Sigmoid colon (tissue), 7 donors: ENCODE data around the gene CACNA1A. TPM values are rescaled to one million over a fixed set of nuclear protein-coding genes. Genes with fewer than 3 reads are reported as not detected.

ENCODE experiments used
- DNase-seq: peaks from one replicate; pipeline ENCODE4 v3.0.0-alpha.2; 2019
- H3K27ac ChIP-seq, 4 donors: fragments of 200-600 bp; sonication (generic); one replicate each; pipeline ENCODE4 v1.5.1; 2016 to 2019; ENCODE audit warnings: mild to moderate bottlenecking in 1 of 4
- H3K27me3 ChIP-seq, 3 donors: fragments of 200-600 bp; sonication (generic); one replicate each; pipeline ENCODE4 v1.5.1; 2019; ENCODE audit warnings: mild to moderate bottlenecking in 1 of 3
- H3K36me3 ChIP-seq, 4 donors: fragments of 200-600 bp; sonication (generic); one replicate each; pipeline ENCODE4 v1.5.1; 2016 to 2019
- H3K4me1 ChIP-seq, 4 donors: fragments of 200-600 bp; sonication (generic); one replicate each; pipeline ENCODE4 v1.5.1; 2017 to 2019
- H3K4me3 ChIP-seq, 4 donors: fragments of 200-600 bp; sonication (generic); one replicate each; pipeline ENCODE4 v1.5.1; 2017 to 2019; ENCODE audit warnings: mild to moderate bottlenecking in 2 of 4, moderate library complexity in 1 of 4
- H3K9me3 ChIP-seq, 4 donors: fragments of 200-600 bp in 3 of 4; sonication (generic) in 3 of 4; one replicate each; pipeline versions ENCODE4 v1.5.1 to v1.6.1; 2013 to 2019
- EP300 ChIP-seq, 4 donors: sonication (generic); formaldehyde crosslinking; IDR thresholded peaks; one replicate each; pipeline ENCODE4 v1.6.1; 2017; ENCODE audit warnings: antibody characterized with exemption in 4 of 4
- POLR2A ChIP-seq, 2 donors: fragments of 450-650 bp; IDR thresholded peaks; one replicate each; pipeline ENCODE4 v1.6.1; 2016; ENCODE audit warnings: antibody characterized with exemption in 2 of 2, mild to moderate bottlenecking in 2 of 2, moderate library complexity in 2 of 2
- POLR2AphosphoS5 ChIP-seq, 4 donors: sonication (generic); formaldehyde crosslinking; IDR thresholded peaks; one replicate each; pipeline ENCODE4 v1.6.1; 2017; ENCODE audit warnings: antibody characterized with exemption in 4 of 4
- WGBS, 2 donors: extraction: QIAGEN DNeasy Blood & Tissue Kit; methylation state at CpG; one replicate each; pipeline ENCODE4 v1.1.7; 2013; 5-methylcytosine and 5-hydroxymethylcytosine counted together
- intact Hi-C: fragments of 100-400 bp; cut with DNase I; formaldehyde crosslinking; loops from one replicate; pipeline ENCODE4 v1.15.1; 2023
- polyA plus RNA-seq, 3 donors: library from polyadenylated mRNA; stranded (reverse); fragments of 200-250 nt; gene quantifications; one replicate each; pipeline ENCODE4 v1.2.3, GENCODE V29; 2013
- total RNA-seq, 4 donors: library from RNA; depleted of rRNA; stranded (reverse); fragments of >200 nt; gene quantifications; one replicate each; pipeline ENCODE4 v1.1.0, GENCODE V29; 2016
- TF ChIP-seq, protein P1 (sequence below), 4 experiments: fragments of 450-650 bp in 3 of 4; fragments of 200-600 bp in 1 of 4; IDR thresholded peaks; one replicate each; pipeline ENCODE4 v1.5.1; 2016 to 2019; ENCODE audit warnings: antibody characterized with exemption in 4 of 4, mild to moderate bottlenecking in 3 of 4, moderate library complexity in 2 of 4
- donor health status: healthy with polysubstance abuse.
- donor health status: Bipolar disorder and iron deficiency.
- donor health status: healthy.

CACNA1A gene
- total and polyA plus RNA-seq, 7 donors: 0.14 to 3.6 (median 1.6) TPM; not detected in 1

- intact Hi-C loops: loop anchor here (5.0 kb wide), 1 partner anchor 42 kb away; no protein-coding TSS in a partner anchor
- peaks cover 0 to 47% (median 37%) of the 10 kb centered on the region in 4 donors for H3K4me1 ChIP-seq
Measured at GRCh38 chr19:13165162-13165997, 340.9 kb downstream of the CACNA1A start.

GRCh38 chr19:13164343-13165161 lies 341.7 kb downstream of the CACNA1A start:
- H3K4me3 ChIP-seq: peak overlapping the region; percentile 4 to 47 (median 44)
- no peaks in the 10 kb centered on the region for H3K36me3 ChIP-seq
- TF ChIP-seq POLR2AphosphoS5 (IDR thresholded peaks at IDR 0.05) (no peak), POLR2A (IDR thresholded peaks at IDR 0.05) (no peak), EP300 (IDR thresholded peaks at IDR 0.05) (no peak)
- TF ChIP-seq, protein P1, sequence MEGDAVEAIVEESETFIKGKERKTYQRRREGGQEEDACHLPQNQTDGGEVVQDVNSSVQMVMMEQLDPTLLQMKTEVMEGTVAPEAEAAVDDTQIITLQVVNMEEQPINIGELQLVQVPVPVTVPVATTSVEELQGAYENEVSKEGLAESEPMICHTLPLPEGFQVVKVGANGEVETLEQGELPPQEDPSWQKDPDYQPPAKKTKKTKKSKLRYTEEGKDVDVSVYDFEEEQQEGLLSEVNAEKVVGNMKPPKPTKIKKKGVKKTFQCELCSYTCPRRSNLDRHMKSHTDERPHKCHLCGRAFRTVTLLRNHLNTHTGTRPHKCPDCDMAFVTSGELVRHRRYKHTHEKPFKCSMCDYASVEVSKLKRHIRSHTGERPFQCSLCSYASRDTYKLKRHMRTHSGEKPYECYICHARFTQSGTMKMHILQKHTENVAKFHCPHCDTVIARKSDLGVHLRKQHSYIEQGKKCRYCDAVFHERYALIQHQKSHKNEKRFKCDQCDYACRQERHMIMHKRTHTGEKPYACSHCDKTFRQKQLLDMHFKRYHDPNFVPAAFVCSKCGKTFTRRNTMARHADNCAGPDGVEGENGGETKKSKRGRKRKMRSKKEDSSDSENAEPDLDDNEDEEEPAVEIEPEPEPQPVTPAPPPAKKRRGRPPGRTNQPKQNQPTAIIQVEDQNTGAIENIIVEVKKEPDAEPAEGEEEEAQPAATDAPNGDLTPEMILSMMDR (IDR thresholded peaks at IDR 0.05): no peak
- no peaks in the 10 kb centered on the region for H3K9me3 ChIP-seq
- DNase-seq: peak; percentile 77
- peaks cover 0 to 47% (median 37%) of the 10 kb centered on the region in 4 donors for H3K4me1 ChIP-seq
- WGBS, 2 donors: 5 to 10% methylated on average over 19 of the region's 19 CpGs
- H3K27me3 ChIP-seq: no peaks in the 10 kb centered on the region
- H3K27ac ChIP-seq: peak overlapping the region; percentile 91 to 94 (median 94)
- intact Hi-C loops: loop anchor here (5.0 kb wide), 2 partner anchors 43 to 683 kb away; no protein-coding TSS in a partner anchor

More at GRCh38 chr19:13165162-13165997, 340.9 kb downstream of the CACNA1A start:
- no peak for DNase-seq
- no peak overlapping the region for H3K4me3 ChIP-seq
- no peaks in the 10 kb centered on the region for H3K9me3 ChIP-seq
- 66 to 74% methylated on average over 19 of the region's 19 CpGs for WGBS, 2 donors
- peak overlapping the region; percentile 91 to 94 (median 94) for H3K27ac ChIP-seq
- TF ChIP-seq POLR2A (IDR thresholded peaks at IDR 0.05) (no peak), POLR2AphosphoS5 (IDR thresholded peaks at IDR 0.05) (no peak), EP300 (IDR thresholded peaks at IDR 0.05) (no peak)
- TF ChIP-seq, protein P1 (IDR thresholded peaks at IDR 0.05): no peak
- H3K36me3 ChIP-seq: no peaks in the 10 kb centered on the region
- no peaks in the 10 kb centered on the region for H3K27me3 ChIP-seq

DNA sequence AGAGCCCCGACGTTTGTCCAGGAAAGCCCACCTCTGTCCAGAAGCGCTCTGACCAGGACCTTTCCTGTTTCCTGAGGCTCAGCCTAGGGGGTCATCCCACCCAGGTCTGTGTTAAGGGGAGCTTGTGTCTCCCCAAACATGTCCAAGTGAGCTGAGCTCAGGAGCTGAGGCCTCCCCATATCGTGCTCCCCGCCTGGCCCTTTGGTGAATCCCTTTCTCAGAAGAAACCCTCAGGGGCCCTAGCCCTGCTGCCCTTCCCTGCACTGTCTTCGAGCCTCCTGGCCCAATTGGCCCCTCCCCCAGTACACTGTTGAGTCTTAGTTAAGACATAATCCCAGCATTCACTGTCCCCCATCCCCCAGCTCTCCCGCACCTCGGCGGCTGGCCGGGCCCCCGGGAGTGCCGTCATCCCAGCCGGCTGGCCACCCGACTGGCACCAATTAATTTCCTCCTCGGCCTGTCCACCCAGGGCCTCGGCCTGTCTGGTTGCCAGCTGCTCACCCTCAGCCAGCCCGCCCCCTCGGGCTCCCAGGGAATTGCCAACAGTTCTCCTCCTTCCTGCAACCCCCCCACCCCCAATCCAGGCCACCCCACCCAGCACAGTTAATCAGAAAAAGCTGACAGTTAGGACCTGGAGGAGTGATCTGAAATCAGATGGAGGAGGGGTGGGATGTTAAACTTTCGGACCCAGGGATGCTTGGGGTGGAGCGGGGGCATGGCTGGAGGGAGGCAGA lies 342.5 kb downstream of the CACNA1A start:
- H3K27ac ChIP-seq: peak overlapping the region; percentile 91 to 94 (median 94)
- 5 to 9% methylated on average over 20 of the region's 20 CpGs for WGBS, 2 donors
- peaks cover 0 to 47% (median 37%) of the 10 kb centered on the region in 4 donors for H3K4me1 ChIP-seq
- H3K4me3 ChIP-seq: peak overlapping the region; percentile 25 to 47 (median 44)
- no peaks in the 10 kb centered on the region for H3K9me3 ChIP-seq
- no peaks in the 10 kb centered on the region for H3K36me3 ChIP-seq
- intact Hi-C loops: loop anchor here (5.0 kb wide), 1 partner anchor 684 kb away; no protein-coding TSS in a partner anchor
- peak in 3 of 4 donors; percentile 42 to 62 (median 52) for TF ChIP-seq POLR2AphosphoS5 (IDR thresholded peaks at IDR 0.05)
- TF ChIP-seq POLR2A (IDR thresholded peaks at IDR 0.05): no peak
- TF ChIP-seq EP300 (IDR thresholded peaks at IDR 0.05): peak in 1 of 4 donors; percentile 9
- TF ChIP-seq, protein P1 (IDR thresholded peaks at IDR 0.05): no peak
- H3K27me3 ChIP-seq: no peaks in the 10 kb centered on the region
- DNase-seq: peak; percentile 90
